Neural cell (in vitro differentiated cells): Measurements from ENCODE around the gene ENPP5. TPM values are rescaled to one million over a fixed set of nuclear protein-coding genes. Genes with fewer than 3 reads are reported as not detected.

Experiments used
- H2AFZ ChIP-seq: fragments of 200-600, 300-800 bp; sonication (generic), shearing (Covaris generic); 2 replicates; pipeline ENCODE4 v1.6.0; 2014; ENCODE audit warnings: low read depth, mild to moderate bottlenecking, antibody characterized with exemption, low read length, moderate library complexity
- H3F3A ChIP-seq: fragments of 200-600 bp; shearing (Covaris generic); 2 replicates; pipeline ENCODE4 v1.6.1; 2016; ENCODE audit warnings: mild to moderate bottlenecking, moderate library complexity, mixed read lengths, antibody characterized with exemption, low read length; ENCODE audit not compliant: insufficient read depth, poor library complexity, severe bottlenecking
- H3K27ac ChIP-seq: fragments of 200-600, 300-800 bp; sonication (generic), shearing (Covaris generic); 2 replicates; pipeline ENCODE4 v1.5.1; 2014; ENCODE audit warnings: mild to moderate bottlenecking, low read length, moderate library complexity
- H3K27me3 ChIP-seq: fragments of 300-800, 200-600 bp; sonication (generic), shearing (Covaris generic); 2 replicates; pipeline ENCODE4 v1.6.0; 2014; ENCODE audit warnings: mild to moderate bottlenecking, low read depth, low read length, moderate library complexity; ENCODE audit not compliant: insufficient read depth
- H3K36me3 ChIP-seq: fragments of 300-800, 200-600 bp; sonication (generic), shearing (Covaris generic); 2 replicates; pipeline ENCODE4 v1.5.1; 2014; ENCODE audit warnings: mild to moderate bottlenecking, antibody characterized with exemption, low read length, moderate library complexity; ENCODE audit not compliant: insufficient read depth
- H3K4me2 ChIP-seq: fragments of 300-800, 200-600 bp; sonication (generic), shearing (Covaris generic); 2 replicates; pipeline ENCODE4 v1.6.0; 2014; ENCODE audit warnings: mild to moderate bottlenecking, low read length
- H3K4me3 ChIP-seq: fragments of 300-800, 200-600 bp; sonication (generic), shearing (Covaris generic); 2 replicates; pipeline ENCODE4 v1.5.1; 2014; ENCODE audit warnings: mild to moderate bottlenecking, low read length, moderate library complexity
- H3K79me2 ChIP-seq: fragments of 200-600 bp; shearing (Covaris generic); replicated peaks from 2 replicates; pipeline ENCODE4 v1.6.0; 2014; ENCODE audit warnings: mild to moderate bottlenecking, low read length, moderate library complexity; ENCODE audit not compliant: insufficient read depth
- H3K9ac ChIP-seq: fragments of 300-800, 200-600 bp; sonication (generic), shearing (Covaris generic); 2 replicates; pipeline ENCODE4 v1.6.1; 2016; ENCODE audit warnings: mild to moderate bottlenecking, low read length, mixed read lengths
- H3K9me2 ChIP-seq: fragments of 200-600 bp; shearing (Covaris generic); 2 replicates; pipeline ENCODE4 v1.6.1; 2016; ENCODE audit warnings: mild to moderate bottlenecking, low read length, mixed read lengths; ENCODE audit not compliant: insufficient read depth
- H3K9me3 ChIP-seq: fragments of 200-600, 300-800 bp; sonication (generic), shearing (Covaris generic); 2 replicates; pipeline ENCODE4 v1.6.1; 2016; ENCODE audit warnings: mild to moderate bottlenecking, mixed run types, low read length, moderate library complexity, mixed read lengths
- H4K20me1 ChIP-seq: fragments of 200-600 bp; shearing (Covaris generic); 2 replicates; pipeline ENCODE4 v1.6.1; 2016; ENCODE audit warnings: mild to moderate bottlenecking, mixed run types; ENCODE audit not compliant: insufficient read depth
- EP300 ChIP-seq: fragments of 450-650 bp; conservative IDR thresholded peaks from 2 replicates; pipeline ENCODE4 v1.6.1; 2014; ENCODE audit warnings: antibody characterized with exemption, mild to moderate bottlenecking, moderate library complexity; ENCODE audit not compliant: poor library complexity, severe bottlenecking
- EZH2 ChIP-seq: fragments of 200-600, 300-800 bp; shearing (Covaris generic), sonication (generic); IDR thresholded peaks from 2 replicates; pipeline ENCODE4 v1.6.1; 2014; ENCODE audit warnings: antibody characterized with exemption, low read length, borderline replicate concordance, mild to moderate bottlenecking; ENCODE audit not compliant: insufficient read depth, poor library complexity, severe bottlenecking
- MXI1 ChIP-seq: fragments of 450-650 bp; conservative IDR thresholded peaks from 2 replicates; pipeline ENCODE4 v1.6.1; 2014; ENCODE audit warnings: antibody characterized with exemption, mild to moderate bottlenecking; ENCODE audit not compliant: poor library complexity, severe bottlenecking
- POLR2AphosphoS5 ChIP-seq: IDR thresholded peaks from 2 replicates; pipeline ENCODE4 v1.6.1; 2012
- RAD21 ChIP-seq: fragments of 450-650 bp; conservative IDR thresholded peaks from 2 replicates; pipeline ENCODE4 v1.6.1; 2014; ENCODE audit warnings: antibody characterized with exemption, mild to moderate bottlenecking, moderate library complexity
- SMC3 ChIP-seq: fragments of 450-650 bp; conservative IDR thresholded peaks from 2 replicates; pipeline ENCODE4 v1.6.1; 2014; ENCODE audit warnings: antibody characterized with exemption, mild to moderate bottlenecking, moderate library complexity; ENCODE audit not compliant: poor library complexity
- TAF1 ChIP-seq: IDR thresholded peaks from 2 replicates; pipeline ENCODE4 v1.6.1; 2012; ENCODE audit warnings: low read depth
- polyA plus RNA-seq: library from polyadenylated mRNA; depleted of rRNA; stranded (reverse); fragments of >200 nt; gene quantifications from 2 replicates; pipeline ENCODE4 v1.2.3, GENCODE V29; 2014
- TF ChIP-seq, protein P1 (sequence below): fragments of 450-650 bp; IDR thresholded peaks from 2 replicates; pipeline ENCODE4 v1.5.1; 2014; ENCODE audit warnings: antibody characterized with exemption, mild to moderate bottlenecking, moderate library complexity; ENCODE audit not compliant: poor library complexity, severe bottlenecking
- TF ChIP-seq, protein P2 (sequence below): IDR thresholded peaks from 2 replicates; pipeline ENCODE4 v1.6.1; 2012; ENCODE audit warnings: borderline replicate concordance

Gene ENPP5
- polyA plus RNA-seq, 1 donor from 2014 or later = 1.1 TPM

DNA sequence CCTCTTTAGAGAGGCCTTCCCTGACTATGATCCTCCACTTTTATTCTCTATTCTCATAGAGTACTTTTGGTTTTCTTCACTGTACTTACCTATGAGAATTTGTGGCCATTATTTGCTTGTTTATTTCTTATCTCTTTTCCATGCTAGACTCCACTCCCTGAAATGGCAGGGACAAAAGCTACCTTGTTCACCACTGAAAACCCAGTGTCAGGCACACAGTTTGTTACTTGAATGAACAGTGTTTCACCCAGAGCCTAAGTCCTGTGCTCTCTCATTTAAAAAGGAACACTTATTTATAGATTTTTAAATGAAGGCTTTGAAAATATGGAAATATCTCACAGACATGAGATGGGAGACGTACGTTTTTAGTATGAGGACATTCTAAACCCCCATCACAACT, 47.7 kb upstream of the ENPP5 start:
- Histone ChIP-seq H3K36me3 (no peaks in the 10 kb centered on the region), H3K79me2 (no peaks in the 10 kb centered on the region), H3K4me2 (no peak overlapping the region), H3K27ac (no peak overlapping the region), H3K4me3 (no peak overlapping the region), H3K9me3 (no peaks in the 10 kb centered on the region), H3K9me2 (no peaks in the 10 kb centered on the region), H4K20me1 (no peaks in the 10 kb centered on the region), H3F3A (no peaks in the 10 kb centered on the region), H3K27me3 (no peaks in the 10 kb centered on the region), H3K9ac (no peak overlapping the region), H2AFZ (no peak overlapping the region)
- TF ChIP-seq POLR2AphosphoS5 = no peak
- TF ChIP-seq, protein P1, sequence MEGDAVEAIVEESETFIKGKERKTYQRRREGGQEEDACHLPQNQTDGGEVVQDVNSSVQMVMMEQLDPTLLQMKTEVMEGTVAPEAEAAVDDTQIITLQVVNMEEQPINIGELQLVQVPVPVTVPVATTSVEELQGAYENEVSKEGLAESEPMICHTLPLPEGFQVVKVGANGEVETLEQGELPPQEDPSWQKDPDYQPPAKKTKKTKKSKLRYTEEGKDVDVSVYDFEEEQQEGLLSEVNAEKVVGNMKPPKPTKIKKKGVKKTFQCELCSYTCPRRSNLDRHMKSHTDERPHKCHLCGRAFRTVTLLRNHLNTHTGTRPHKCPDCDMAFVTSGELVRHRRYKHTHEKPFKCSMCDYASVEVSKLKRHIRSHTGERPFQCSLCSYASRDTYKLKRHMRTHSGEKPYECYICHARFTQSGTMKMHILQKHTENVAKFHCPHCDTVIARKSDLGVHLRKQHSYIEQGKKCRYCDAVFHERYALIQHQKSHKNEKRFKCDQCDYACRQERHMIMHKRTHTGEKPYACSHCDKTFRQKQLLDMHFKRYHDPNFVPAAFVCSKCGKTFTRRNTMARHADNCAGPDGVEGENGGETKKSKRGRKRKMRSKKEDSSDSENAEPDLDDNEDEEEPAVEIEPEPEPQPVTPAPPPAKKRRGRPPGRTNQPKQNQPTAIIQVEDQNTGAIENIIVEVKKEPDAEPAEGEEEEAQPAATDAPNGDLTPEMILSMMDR = no peak
- TF ChIP-seq MXI1 = no peak
- TF ChIP-seq, protein P2, sequence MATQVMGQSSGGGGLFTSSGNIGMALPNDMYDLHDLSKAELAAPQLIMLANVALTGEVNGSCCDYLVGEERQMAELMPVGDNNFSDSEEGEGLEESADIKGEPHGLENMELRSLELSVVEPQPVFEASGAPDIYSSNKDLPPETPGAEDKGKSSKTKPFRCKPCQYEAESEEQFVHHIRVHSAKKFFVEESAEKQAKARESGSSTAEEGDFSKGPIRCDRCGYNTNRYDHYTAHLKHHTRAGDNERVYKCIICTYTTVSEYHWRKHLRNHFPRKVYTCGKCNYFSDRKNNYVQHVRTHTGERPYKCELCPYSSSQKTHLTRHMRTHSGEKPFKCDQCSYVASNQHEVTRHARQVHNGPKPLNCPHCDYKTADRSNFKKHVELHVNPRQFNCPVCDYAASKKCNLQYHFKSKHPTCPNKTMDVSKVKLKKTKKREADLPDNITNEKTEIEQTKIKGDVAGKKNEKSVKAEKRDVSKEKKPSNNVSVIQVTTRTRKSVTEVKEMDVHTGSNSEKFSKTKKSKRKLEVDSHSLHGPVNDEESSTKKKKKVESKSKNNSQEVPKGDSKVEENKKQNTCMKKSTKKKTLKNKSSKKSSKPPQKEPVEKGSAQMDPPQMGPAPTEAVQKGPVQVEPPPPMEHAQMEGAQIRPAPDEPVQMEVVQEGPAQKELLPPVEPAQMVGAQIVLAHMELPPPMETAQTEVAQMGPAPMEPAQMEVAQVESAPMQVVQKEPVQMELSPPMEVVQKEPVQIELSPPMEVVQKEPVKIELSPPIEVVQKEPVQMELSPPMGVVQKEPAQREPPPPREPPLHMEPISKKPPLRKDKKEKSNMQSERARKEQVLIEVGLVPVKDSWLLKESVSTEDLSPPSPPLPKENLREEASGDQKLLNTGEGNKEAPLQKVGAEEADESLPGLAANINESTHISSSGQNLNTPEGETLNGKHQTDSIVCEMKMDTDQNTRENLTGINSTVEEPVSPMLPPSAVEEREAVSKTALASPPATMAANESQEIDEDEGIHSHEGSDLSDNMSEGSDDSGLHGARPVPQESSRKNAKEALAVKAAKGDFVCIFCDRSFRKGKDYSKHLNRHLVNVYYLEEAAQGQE = no peak
- TF ChIP-seq EP300 = no peak
- no peak for TF ChIP-seq EZH2

DNA sequence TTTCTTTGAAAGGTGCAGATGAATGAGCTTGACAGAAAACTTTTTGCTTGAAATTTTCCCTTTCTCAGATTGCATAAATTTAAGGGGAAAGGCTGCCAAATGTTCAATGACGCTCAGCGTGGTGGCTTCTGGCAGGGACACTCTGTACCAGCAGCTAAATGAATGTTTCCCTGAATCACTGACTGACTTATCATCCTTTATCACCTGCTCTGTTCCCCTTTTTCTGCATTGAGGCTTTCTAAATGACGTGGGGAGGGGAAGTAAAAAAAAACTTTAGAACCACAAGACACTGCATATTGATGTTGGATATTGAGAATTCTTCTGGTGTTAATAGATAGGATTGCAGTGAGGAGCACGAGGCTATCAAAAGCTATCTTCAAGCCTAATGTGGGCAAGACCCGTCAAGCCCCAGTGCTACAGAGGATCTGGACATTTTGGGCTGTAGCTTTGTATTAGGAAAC, 46.9 kb upstream of the ENPP5 start:
- H3K9me2 ChIP-seq = no peaks in the 10 kb centered on the region
- no peaks in the 10 kb centered on the region for H3K79me2 ChIP-seq
- no peak overlapping the region for H2AFZ ChIP-seq
- H3K4me2 ChIP-seq = no peak overlapping the region
- no peak overlapping the region for H3K9ac ChIP-seq
- H4K20me1 ChIP-seq = no peaks in the 10 kb centered on the region
- no peaks in the 10 kb centered on the region for H3K27me3 ChIP-seq
- no peaks in the 10 kb centered on the region for H3F3A ChIP-seq
- H3K36me3 ChIP-seq = no peaks in the 10 kb centered on the region
- no peaks in the 10 kb centered on the region for H3K9me3 ChIP-seq
- no peak overlapping the region for H3K27ac ChIP-seq
- H3K4me3 ChIP-seq = no peak overlapping the region
- TF ChIP-seq, protein P1 = no peak
- no peak for TF ChIP-seq SMC3
- TF ChIP-seq POLR2AphosphoS5 = no peak
- TF ChIP-seq EZH2 = no peak
- no peak for TF ChIP-seq TAF1
- no peak for TF ChIP-seq MXI1
- TF ChIP-seq, protein P2 = no peak
- TF ChIP-seq RAD21 = no peak
- no peak for TF ChIP-seq EP300
